GM12878 (cell line): ENCODE results near the gene DRP2. TPM values are rescaled to one million over a fixed set of nuclear protein-coding genes. Genes with fewer than 3 reads are reported as not detected.
"Not testable (repeated sequence)": the region's sequence is repeated elsewhere in the genome, so short reads cannot be mapped to it uniquely, and the experiment has no call there.

ENCODE experiments used
- ATAC-seq: fragments of 200-7000 bp; cut with Tn5 transposase; 3 replicates; pipeline ENCODE4 v1.9.1; 2020; ENCODE audit warnings: mild to moderate bottlenecking, moderate library complexity
- BruUV-seq: library from RNA; stranded (reverse); fragments of 400-500 nt; replicated peaks from 2 replicates; lab custom pipeline; 2021; lab: Mats Ljungman, UMichigan
- CTCF ChIA-PET: fragments of 300-600 bp; sonication (Branson Sonifier 250); formaldehyde crosslinking; extraction: SDS; loops from one replicate; lab custom pipeline; 2021; ENCODE audit warnings: inconsistent platforms; lab: Yijun Ruan, JAX
- POLR2A ChIA-PET: fragments of 350-600 bp; formaldehyde crosslinking; extraction: SDS; loops from one replicate; lab custom pipeline; 2021; ENCODE audit warnings: inconsistent platforms; lab: Charles Lee
- RAD21 ChIA-PET: fragments of 300-600 bp; sonication (Branson Sonifier 250); formaldehyde crosslinking; loops from one replicate; lab custom pipeline; 2023; ENCODE audit warnings: antibody characterized with exemption; ENCODE audit not compliant: unreplicated experiment; lab: Charles Lee
- SMC1A ChIA-PET: fragments of 300-600 bp; sonication (Branson Sonifier 250); formaldehyde crosslinking; loops from one replicate; lab custom pipeline; 2023; ENCODE audit not compliant: unreplicated experiment, uncharacterized antibody; lab: Charles Lee
- DNase-seq: peaks from one replicate; pipeline ENCODE4 v3.0.0-alpha.2; 2011; ENCODE audit warnings: low read depth, low spot score
- FAIRE-seq: peaks from 3 replicates; lab custom pipeline; 2011; peaks lifted over from hg19 to GRCh38; lab: Jason Lieb, UNC
- H2AFZ ChIP-seq: 2 replicates; pipeline ENCODE4 v1.6.0; 2011; ENCODE audit warnings: low read depth, low read length, control low read depth; ENCODE audit not compliant: control insufficient read depth
- H3K27ac ChIP-seq: 2 replicates; pipeline ENCODE4 v1.5.1; 2011; ENCODE audit warnings: control low read depth; ENCODE audit not compliant: control insufficient read depth, insufficient read depth
- H3K27me3 ChIP-seq, 2 experiments: replicated peaks in 1 of 2; 2 replicates each; pipeline versions ENCODE4 v1.6.0 to v1.6.1; 2011; ENCODE audit warnings: low read length in 1 of 2; ENCODE audit not compliant: control insufficient read depth in 2 of 2, insufficient read depth in 2 of 2
- H3K36me3 ChIP-seq, 2 experiments: 2 replicates each; pipeline ENCODE4 v1.5.1; 2011; ENCODE audit warnings: low read length in 1 of 2; ENCODE audit not compliant: control insufficient read depth in 2 of 2, insufficient read depth in 2 of 2
- H3K4me1 ChIP-seq: 2 replicates; pipeline ENCODE4 v1.6.1; 2011; ENCODE audit warnings: mild to moderate bottlenecking, low read length, moderate library complexity, mixed read lengths; ENCODE audit not compliant: control insufficient read depth, insufficient read depth
- H3K4me2 ChIP-seq: 2 replicates; pipeline ENCODE4 v1.6.0; 2011; ENCODE audit warnings: control low read depth; ENCODE audit not compliant: control insufficient read depth, insufficient read depth
- H3K4me3 ChIP-seq: fragments of 200-600 bp; sonication (generic); 2 replicates; pipeline ENCODE4 v1.5.1; 2016
- H3K79me2 ChIP-seq: 2 replicates; pipeline ENCODE4 v1.6.0; 2011; ENCODE audit warnings: low read length; ENCODE audit not compliant: control insufficient read depth, insufficient read depth
- H3K9ac ChIP-seq: 2 replicates; pipeline ENCODE4 v1.8.0; 2011; ENCODE audit warnings: low read length, control low read depth, mixed read lengths; ENCODE audit not compliant: control insufficient read depth, insufficient read depth
- H3K9me3 ChIP-seq: replicated peaks from 3 replicates; pipeline ENCODE4 v1.5.1; 2011; ENCODE audit warnings: mild to moderate bottlenecking, low read length; ENCODE audit not compliant: control insufficient read depth, insufficient read depth
- H4K20me1 ChIP-seq: 2 replicates; pipeline ENCODE4 v1.6.0; 2011; ENCODE audit not compliant: control insufficient read depth, insufficient read depth
- CBX3 ChIP-seq: fragments of 200-600 bp; sonication (generic); IDR thresholded peaks from 2 replicates; pipeline ENCODE4 v1.6.1; 2016; ENCODE audit warnings: low read depth, borderline replicate concordance
- CBX5 ChIP-seq: sonication (generic); IDR thresholded peaks from 2 replicates; pipeline ENCODE4 v1.6.1; 2016; ENCODE audit warnings: low read depth, moderate library complexity, mild to moderate bottlenecking, inconsistent platforms
- EED ChIP-seq: sonication (generic); IDR thresholded peaks from 2 replicates; pipeline ENCODE4 v1.6.1; 2016; ENCODE audit warnings: antibody characterized with exemption, low read depth
- STAT3 ChIP-seq: IDR thresholded peaks from 2 replicates; pipeline ENCODE4 v1.6.1; 2011; ENCODE audit warnings: low read depth, low read length, improper control_type of control experiment
- TARDBP ChIP-seq: IDR thresholded peaks from 2 replicates; pipeline ENCODE4 v1.6.1; 2016; ENCODE audit warnings: borderline replicate concordance
- ZNF384 ChIP-seq: IDR thresholded peaks from 2 replicates; pipeline ENCODE4 v1.6.1; 2012; ENCODE audit warnings: low read depth, mild to moderate bottlenecking, low read length, improper control_type of control experiment, borderline replicate concordance
- ZNF622 ChIP-seq: fragments of 450-650 bp; IDR thresholded peaks from 2 replicates; pipeline ENCODE4 v1.6.1; 2017; ENCODE audit warnings: mild to moderate bottlenecking, inconsistent platforms
- WGBS: methylation state at CpG from one replicate; pipeline ENCODE4 v1.1.6; 2016; ENCODE audit warnings: low lambda C conversion rate; ENCODE audit not compliant: insufficient replicate concordance, insufficient coverage; ENCODE audit errors: missing lambda C conversion rate; 5-methylcytosine and 5-hydroxymethylcytosine counted together
- in situ Hi-C: fragments of 300-500 bp; cut with MboI; formaldehyde crosslinking; loops from 9 replicates; pipeline ENCODE4 v1.14.3; 2018; ENCODE audit warnings: mixed read lengths
- intact Hi-C: fragments of 100-400 bp; cut with micrococcal nuclease; formaldehyde crosslinking; loops from one replicate; pipeline ENCODE4 v1.14.2; 2022; ENCODE audit not compliant: unreplicated experiment
- polyA plus RNA-seq, 11 experiments: library from polyadenylated mRNA; depleted of rRNA in 4 of 11; unstranded in 6 of 11; stranded (reverse) in 5 of 11; fragments of >200 nt; fragmentation: Nextera tagmentation in 4 of 11; fragmentation: Illumina TruSeq in 1 of 11; extraction: Ambion mirVana in 4 of 11; extraction: Trizol in 1 of 11; gene quantifications; 1 replicate in 1 of 11; 2 replicates in 10 of 11; pipeline versions ENCODE4 v1.2.1 to v1.2.3, GENCODE V29; 2011 to 2016; ENCODE audit warnings: inconsistent platforms in 2 of 11, missing spikeins in 2 of 11, low read depth in 1 of 11
- total RNA-seq, 4 experiments: library from RNA; depleted of rRNA in 3 of 4; stranded (reverse); fragments of >200 nt in 3 of 4; fragmentation: Illumina TruSeq in 1 of 4; extraction: Trizol in 1 of 4; gene quantifications; 2 replicates each; pipeline versions ENCODE4 v1.2.1 to v1.2.3, GENCODE V29; 2013 to 2021
- TF ChIP-seq, protein P1 (sequence below): fragments of 450-650 bp; IDR thresholded peaks from 2 replicates; pipeline ENCODE4 v1.6.1; 2017; ENCODE audit warnings: low read depth, mild to moderate bottlenecking, moderate library complexity

Gene DRP2
- total and polyA plus RNA-seq, 10 of the 15 experiments (the other 5 are each of a cell fraction or from before 2014, with no cell fraction given), result 0.02 to 0.37 (median 0.15) TPM; not detected in 1

GRCh38 chrX:101176439-101176838 is 43.1 kb upstream of the DRP2 start (continued):
- TF ChIP-seq ZNF384 (no peak), TARDBP (no peak), STAT3 (no peak), CBX5 (no peak), ZNF622 (no peak), EED (no peak), CBX3 (no peak)
- TF ChIP-seq, protein P1, sequence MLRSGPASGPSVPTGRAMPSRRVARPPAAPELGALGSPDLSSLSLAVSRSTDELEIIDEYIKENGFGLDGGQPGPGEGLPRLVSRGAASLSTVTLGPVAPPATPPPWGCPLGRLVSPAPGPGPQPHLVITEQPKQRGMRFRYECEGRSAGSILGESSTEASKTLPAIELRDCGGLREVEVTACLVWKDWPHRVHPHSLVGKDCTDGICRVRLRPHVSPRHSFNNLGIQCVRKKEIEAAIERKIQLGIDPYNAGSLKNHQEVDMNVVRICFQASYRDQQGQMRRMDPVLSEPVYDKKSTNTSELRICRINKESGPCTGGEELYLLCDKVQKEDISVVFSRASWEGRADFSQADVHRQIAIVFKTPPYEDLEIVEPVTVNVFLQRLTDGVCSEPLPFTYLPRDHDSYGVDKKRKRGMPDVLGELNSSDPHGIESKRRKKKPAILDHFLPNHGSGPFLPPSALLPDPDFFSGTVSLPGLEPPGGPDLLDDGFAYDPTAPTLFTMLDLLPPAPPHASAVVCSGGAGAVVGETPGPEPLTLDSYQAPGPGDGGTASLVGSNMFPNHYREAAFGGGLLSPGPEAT, result no peak

GRCh38 chrX:101184876-101185275 is 34.7 kb upstream of the DRP2 start:
- H2AFZ ChIP-seq, SMC1A ChIA-PET, intact Hi-C loops, H3K36me3 ChIP-seq, H3K79me2 ChIP-seq, H3K27ac ChIP-seq, RAD21 ChIA-PET, in situ Hi-C loops, DNase-seq, H3K27me3 ChIP-seq, H3K9ac ChIP-seq, POLR2A ChIA-PET, H3K4me2 ChIP-seq, H3K9me3 ChIP-seq, ATAC-seq, H3K4me3 ChIP-seq, CTCF ChIA-PET, H4K20me1 ChIP-seq, FAIRE-seq, H3K4me1 ChIP-seq, BruUV-seq: not testable (repeated sequence)
- WGBS, result 67% methylated on average over 2 of the region's 2 CpGs

- H4K20me1 ChIP-seq, H3K4me3 ChIP-seq, ATAC-seq, H3K27ac ChIP-seq, in situ Hi-C loops, intact Hi-C loops, H3K36me3 ChIP-seq, FAIRE-seq, RAD21 ChIA-PET, SMC1A ChIA-PET, H3K4me1 ChIP-seq, H3K79me2 ChIP-seq, POLR2A ChIA-PET, DNase-seq, BruUV-seq, CTCF ChIA-PET, H3K9me3 ChIP-seq, H3K4me2 ChIP-seq, H3K9ac ChIP-seq, H2AFZ ChIP-seq, H3K27me3 ChIP-seq: not testable (repeated sequence)
- WGBS, result 20% methylated on average over 5 of the region's 5 CpGs
These were observed 31.6 kb upstream of the DRP2 start for GRCh38 chrX:101187961-101188360.
